B cell (primary cell): ENCODE results near the gene MEGF11.

Experiments used
- EZH2 ChIP-seq: IDR thresholded peaks from 2 replicates; pipeline ENCODE4 v1.6.1; 2012; ENCODE audit warnings: borderline replicate concordance, low read depth, mild to moderate bottlenecking, moderate library complexity, low read length; ENCODE audit not compliant: insufficient read depth, poor library complexity, severe bottlenecking
- TF ChIP-seq, protein P1 (sequence below): fragments of 200-600 bp; IDR thresholded peaks from one replicate; pipeline ENCODE4 v1.8.0; 2022; ENCODE audit warnings: antibody characterized with exemption, mild to moderate bottlenecking

DNA sequence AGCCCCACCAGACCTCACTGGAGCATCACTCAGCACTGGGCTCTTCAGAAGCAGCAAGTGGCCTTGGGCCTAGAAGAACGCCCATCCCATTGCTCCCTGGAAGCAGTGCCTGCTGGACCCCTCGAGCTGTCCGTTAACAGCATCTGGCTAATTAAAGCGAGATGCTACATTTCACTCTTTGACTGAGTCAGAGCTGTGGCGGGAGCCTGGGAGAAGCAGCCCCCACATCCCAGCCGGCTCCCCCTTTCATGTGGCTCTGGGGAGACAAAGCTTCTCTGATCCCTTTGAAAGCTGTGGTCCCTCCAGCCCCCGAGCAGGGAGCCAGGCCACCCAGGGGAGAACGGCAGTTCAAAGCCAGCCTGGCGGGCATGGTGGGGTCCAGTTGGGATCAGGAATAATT is 103.7 kb downstream of the MEGF11 start:
- TF ChIP-seq, protein P1, sequence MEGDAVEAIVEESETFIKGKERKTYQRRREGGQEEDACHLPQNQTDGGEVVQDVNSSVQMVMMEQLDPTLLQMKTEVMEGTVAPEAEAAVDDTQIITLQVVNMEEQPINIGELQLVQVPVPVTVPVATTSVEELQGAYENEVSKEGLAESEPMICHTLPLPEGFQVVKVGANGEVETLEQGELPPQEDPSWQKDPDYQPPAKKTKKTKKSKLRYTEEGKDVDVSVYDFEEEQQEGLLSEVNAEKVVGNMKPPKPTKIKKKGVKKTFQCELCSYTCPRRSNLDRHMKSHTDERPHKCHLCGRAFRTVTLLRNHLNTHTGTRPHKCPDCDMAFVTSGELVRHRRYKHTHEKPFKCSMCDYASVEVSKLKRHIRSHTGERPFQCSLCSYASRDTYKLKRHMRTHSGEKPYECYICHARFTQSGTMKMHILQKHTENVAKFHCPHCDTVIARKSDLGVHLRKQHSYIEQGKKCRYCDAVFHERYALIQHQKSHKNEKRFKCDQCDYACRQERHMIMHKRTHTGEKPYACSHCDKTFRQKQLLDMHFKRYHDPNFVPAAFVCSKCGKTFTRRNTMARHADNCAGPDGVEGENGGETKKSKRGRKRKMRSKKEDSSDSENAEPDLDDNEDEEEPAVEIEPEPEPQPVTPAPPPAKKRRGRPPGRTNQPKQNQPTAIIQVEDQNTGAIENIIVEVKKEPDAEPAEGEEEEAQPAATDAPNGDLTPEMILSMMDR: no peak
- no peak for TF ChIP-seq EZH2
